ENCODE results near the gene PMAIP1.
"Not testable (repeated sequence)": the region's sequence is repeated elsewhere in the genome, so short reads cannot be mapped to it uniquely, and the experiment has no call there.

PMAIP1 gene

GRCh38 chr18:59884351-59884750 lies 15.4 kb upstream of the PMAIP1 start:
- FAIRE-seq (no peak), DNase-seq (ENCODE audit: low spot score) (no peak)

GRCh38 chr18:59885579-59886163 lies 14.1 kb upstream of the PMAIP1 start:
- FAIRE-seq (no peak), DNase-seq (ENCODE audit: low spot score) (peak; percentile 37)

- FAIRE-seq; DNase-seq (ENCODE audit: low spot score): not testable (repeated sequence)
Observed at GRCh38 chr18:59886399-59886798, 13.4 kb upstream of the PMAIP1 start.

GRCh38 chr18:59892123-59892522 lies 7.7 kb upstream of the PMAIP1 start:
- DNase-seq (ENCODE audit: low spot score) = no peak
- no peak for FAIRE-seq

GRCh38 chr18:59893971-59894370 lies 5.8 kb upstream of the PMAIP1 start:
- no peak for FAIRE-seq
- DNase-seq (ENCODE audit: low spot score) = no peak

GRCh38 chr18:59897321-59897954 lies 2.4 kb upstream of the PMAIP1 start:
- FAIRE-seq = no peak
- DNase-seq (ENCODE audit: low spot score) = no peak

GRCh38 chr18:59898093-59898492 lies 1.7 kb upstream of the PMAIP1 start:
- DNase-seq (ENCODE audit: low spot score) = no peak
- no peak for FAIRE-seq

- DNase-seq (ENCODE audit: low spot score) = no peak
- FAIRE-seq = no peak
Observed at GRCh38 chr18:59898609-59899297, 1.0 kb upstream of the PMAIP1 start.

GRCh38 chr18:59900222-59901128 lies 679 bp downstream of the PMAIP1 start:
- no peak for FAIRE-seq
- DNase-seq (ENCODE audit: low spot score) = peak; percentile 32

GRCh38 chr18:59902131-59902992 lies 2.6 kb downstream of the PMAIP1 start:
- DNase-seq (ENCODE audit: low spot score) (no peak), FAIRE-seq (no peak)

GRCh38 chr18:59902993-59903610 lies 3.3 kb downstream of the PMAIP1 start:
- FAIRE-seq = no peak
- DNase-seq (ENCODE audit: low spot score) = no peak

- DNase-seq (ENCODE audit: low spot score) (no peak), FAIRE-seq (no peak)
Observed at GRCh38 chr18:59904011-59904601, 4.3 kb downstream of the PMAIP1 start.

- FAIRE-seq (no peak), DNase-seq (ENCODE audit: low spot score) (no peak)
Observed at GRCh38 chr18:59905686-59906091, 5.9 kb downstream of the PMAIP1 start.

- FAIRE-seq = no peak
- no peak for DNase-seq (ENCODE audit: low spot score)
Observed at GRCh38 chr18:59906203-59906602, 6.4 kb downstream of the PMAIP1 start.

GRCh38 chr18:59907172-59907571 lies 7.4 kb downstream of the PMAIP1 start:
- no peak for FAIRE-seq
- DNase-seq (ENCODE audit: low spot score) = no peak

- FAIRE-seq = no peak
- no peak for DNase-seq (ENCODE audit: low spot score)
Observed at GRCh38 chr18:59907660-59908059, 7.9 kb downstream of the PMAIP1 start.

- DNase-seq (ENCODE audit: low spot score) (peak; percentile 17), FAIRE-seq (no peak)
Observed at GRCh38 chr18:59908799-59909198, 9.0 kb downstream of the PMAIP1 start.

- DNase-seq (ENCODE audit: low spot score) (no peak), FAIRE-seq (no peak)
Observed at GRCh38 chr18:59909289-59910036, 9.7 kb downstream of the PMAIP1 start.

GRCh38 chr18:59910967-59911366 lies 11.2 kb downstream of the PMAIP1 start:
- no peak for FAIRE-seq
- DNase-seq (ENCODE audit: low spot score) = no peak

Data from urothelium cell line (cell line).